SK-MEL-5 (cell line): Measurements from ENCODE around the gene PRMT7. TPM values are rescaled to one million over a fixed set of nuclear protein-coding genes. Genes with fewer than 3 reads are reported as not detected.
A peak's percentile ranks its signal among the peaks of the same experiment; 100 is the strongest.

ENCODE experiments used
- DNase-seq: peaks from one replicate; pipeline ENCODE4 v3.0.0-alpha.2; 2016; ENCODE audit warnings: low read depth, low spot score
- in situ Hi-C: cut with HindIII; loops from 2 replicates; pipeline ENCODE4 v1.10.0; 2016; ENCODE audit warnings: low sequenced_read_pairs, high pct_unique_total_duplicates, low pct_unique_long_range_greater_than_20kb
- polyA plus RNA-seq, 2 experiments: library from polyadenylated mRNA; depleted of rRNA; stranded (reverse); fragments of >200 nt; gene quantifications; 2 replicates each; pipeline ENCODE4 v1.2.3, GENCODE V29; 2015
- total RNA-seq: library from RNA; depleted of rRNA; stranded (reverse); fragments of >200 nt; shearing (Covaris generic); gene quantifications from 2 replicates; pipeline ENCODE4 v1.2.3, GENCODE V29; 2014; rRNA removed

The PRMT7 gene, protein sequence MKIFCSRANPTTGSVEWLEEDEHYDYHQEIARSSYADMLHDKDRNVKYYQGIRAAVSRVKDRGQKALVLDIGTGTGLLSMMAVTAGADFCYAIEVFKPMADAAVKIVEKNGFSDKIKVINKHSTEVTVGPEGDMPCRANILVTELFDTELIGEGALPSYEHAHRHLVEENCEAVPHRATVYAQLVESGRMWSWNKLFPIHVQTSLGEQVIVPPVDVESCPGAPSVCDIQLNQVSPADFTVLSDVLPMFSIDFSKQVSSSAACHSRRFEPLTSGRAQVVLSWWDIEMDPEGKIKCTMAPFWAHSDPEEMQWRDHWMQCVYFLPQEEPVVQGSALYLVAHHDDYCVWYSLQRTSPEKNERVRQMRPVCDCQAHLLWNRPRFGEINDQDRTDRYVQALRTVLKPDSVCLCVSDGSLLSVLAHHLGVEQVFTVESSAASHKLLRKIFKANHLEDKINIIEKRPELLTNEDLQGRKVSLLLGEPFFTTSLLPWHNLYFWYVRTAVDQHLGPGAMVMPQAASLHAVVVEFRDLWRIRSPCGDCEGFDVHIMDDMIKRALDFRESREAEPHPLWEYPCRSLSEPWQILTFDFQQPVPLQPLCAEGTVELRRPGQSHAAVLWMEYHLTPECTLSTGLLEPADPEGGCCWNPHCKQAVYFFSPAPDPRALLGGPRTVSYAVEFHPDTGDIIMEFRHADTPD
- 53.5 and 56.6 TPM in 2 replicates for total RNA-seq
- polyA plus RNA-seq (2015; cell fraction: cytosol; rRNA removed) = 53.7 and 70.5 TPM in 2 replicates
- polyA plus RNA-seq (2015; cell fraction: nucleus; rRNA removed) = 422 and 434 TPM in 2 replicates

DNA sequence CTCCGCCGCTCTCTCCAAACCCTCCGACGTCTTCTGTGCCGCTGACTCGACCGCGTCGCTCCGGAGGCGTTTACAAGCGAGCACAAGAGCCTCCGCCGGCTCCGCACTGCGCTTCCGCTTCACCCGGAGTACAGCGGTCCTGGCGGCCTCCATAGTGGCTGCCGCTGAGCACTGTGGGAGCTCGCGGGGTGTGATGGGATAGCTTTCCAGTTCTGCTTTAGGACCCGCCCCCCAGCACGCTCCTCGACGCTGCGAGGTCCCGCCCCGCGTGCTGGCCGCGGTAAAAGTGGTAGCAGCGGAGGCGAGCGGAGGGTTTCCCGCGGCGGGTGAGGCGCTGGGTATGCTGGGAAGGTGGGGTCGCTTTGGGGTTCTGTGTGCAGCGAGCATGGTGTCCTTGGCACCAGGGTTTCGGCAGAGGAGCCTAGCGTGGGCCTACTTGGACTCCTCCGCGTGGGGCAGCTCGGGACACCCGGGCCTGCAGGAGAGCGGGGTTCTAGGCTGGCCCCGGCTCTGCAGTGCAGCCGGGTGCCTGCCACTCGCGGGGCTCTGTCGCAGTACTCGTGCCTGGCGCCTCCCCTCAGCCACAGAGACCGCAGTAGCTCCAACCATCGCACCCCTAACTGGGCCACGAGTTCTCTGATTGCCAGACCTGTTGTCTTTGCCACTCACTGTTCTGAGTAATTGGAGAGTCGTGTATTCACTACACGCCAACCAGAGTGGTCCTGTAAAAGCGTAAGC is at the start of gene PRMT7, which contains the start of gene SLC7A6OS:
PRMT7 (plus strand) TSS at position 246 of the 738 bp plus-strand sequence. CDS start 4,961 bp downstream, outside the sequence.
SLC7A6OS (minus strand) TSS at position 173 of the 738 bp plus-strand sequence; CDS start at position 153, 20 bp downstream.
- in situ Hi-C loops = no loop called here
- peak; percentile 85 for DNase-seq

- in situ Hi-C loops = no loop called here
These were observed 47.2 kb upstream of the PRMT7 start for GRCh38 chr16:68263559-68264127.

DNA sequence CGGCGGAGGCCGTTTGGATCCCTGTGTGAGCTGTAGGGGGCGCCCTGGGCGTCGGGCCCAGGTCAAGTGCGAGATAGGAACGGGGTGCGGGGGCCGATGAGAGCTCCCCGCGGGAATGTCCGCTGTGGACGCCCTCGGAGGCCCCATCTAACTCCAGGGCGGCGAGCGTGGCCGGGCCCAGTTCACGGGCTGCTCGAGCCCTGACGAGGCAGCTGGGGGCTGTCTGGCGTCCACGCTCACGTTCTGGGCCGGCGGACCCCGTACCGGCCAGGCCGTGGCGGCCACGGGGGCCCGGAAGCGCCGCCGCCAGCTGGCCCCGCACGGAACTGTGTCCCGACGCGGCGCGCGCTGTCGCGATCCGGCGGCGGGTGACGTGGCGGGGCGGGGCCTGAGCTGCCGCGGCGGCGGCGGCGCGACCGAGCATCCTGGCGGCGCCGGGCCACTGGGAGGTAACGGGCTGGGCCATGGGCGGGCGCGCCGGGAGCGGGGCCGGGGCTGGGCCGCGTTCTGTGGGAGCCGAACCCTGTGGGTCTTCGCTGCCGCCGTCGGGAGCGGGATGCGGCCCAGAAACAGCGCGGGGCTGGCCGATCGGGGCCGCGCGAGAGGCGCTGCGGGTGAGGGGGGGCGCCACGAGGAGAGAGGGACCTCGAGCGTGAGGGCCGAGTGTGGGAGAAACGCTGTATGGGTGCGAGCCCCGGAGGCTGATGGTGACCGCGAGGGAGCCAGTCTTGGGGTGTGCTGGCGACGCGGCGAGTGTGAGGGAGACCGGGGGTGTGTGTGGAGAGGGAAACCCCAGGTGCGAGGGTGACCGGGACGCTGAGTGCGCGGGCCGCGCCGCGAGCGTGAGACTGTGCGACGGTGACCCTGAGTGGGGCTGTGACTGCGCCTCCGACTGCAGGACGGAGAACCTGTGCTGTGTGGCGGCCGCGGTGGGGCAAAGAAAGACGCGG is 46.4 kb upstream of the PRMT7 start, which contains the start of gene SLC7A6:
SLC7A6 (plus strand) TSS at position 399 of the 950 bp plus-strand sequence. CDS start 10,201 bp downstream, outside the sequence.
- peak; percentile 53 for DNase-seq
- in situ Hi-C loops = no loop called here

More at GRCh38 chr16:68263559-68264127, 47.2 kb upstream of the PRMT7 start:
- no peak for DNase-seq

- in situ Hi-C loops = no loop called here
- peak; percentile 35 for DNase-seq
These were observed 45.5 kb upstream of the PRMT7 start for GRCh38 chr16:68265078-68265920.

- in situ Hi-C loops = no loop called here
These were observed 43.0 kb upstream of the PRMT7 start for GRCh38 chr16:68267612-68268405.

GRCh38 chr16:68269793-68270192 is 41.0 kb upstream of the PRMT7 start:
- in situ Hi-C loops = no loop called here
- no peak for DNase-seq

More at GRCh38 chr16:68267612-68268405, 43.0 kb upstream of the PRMT7 start:
- DNase-seq = no peak

- no peak for DNase-seq
- in situ Hi-C loops = no loop called here
These were observed 40.5 kb upstream of the PRMT7 start for GRCh38 chr16:68270353-68270752.

DNA sequence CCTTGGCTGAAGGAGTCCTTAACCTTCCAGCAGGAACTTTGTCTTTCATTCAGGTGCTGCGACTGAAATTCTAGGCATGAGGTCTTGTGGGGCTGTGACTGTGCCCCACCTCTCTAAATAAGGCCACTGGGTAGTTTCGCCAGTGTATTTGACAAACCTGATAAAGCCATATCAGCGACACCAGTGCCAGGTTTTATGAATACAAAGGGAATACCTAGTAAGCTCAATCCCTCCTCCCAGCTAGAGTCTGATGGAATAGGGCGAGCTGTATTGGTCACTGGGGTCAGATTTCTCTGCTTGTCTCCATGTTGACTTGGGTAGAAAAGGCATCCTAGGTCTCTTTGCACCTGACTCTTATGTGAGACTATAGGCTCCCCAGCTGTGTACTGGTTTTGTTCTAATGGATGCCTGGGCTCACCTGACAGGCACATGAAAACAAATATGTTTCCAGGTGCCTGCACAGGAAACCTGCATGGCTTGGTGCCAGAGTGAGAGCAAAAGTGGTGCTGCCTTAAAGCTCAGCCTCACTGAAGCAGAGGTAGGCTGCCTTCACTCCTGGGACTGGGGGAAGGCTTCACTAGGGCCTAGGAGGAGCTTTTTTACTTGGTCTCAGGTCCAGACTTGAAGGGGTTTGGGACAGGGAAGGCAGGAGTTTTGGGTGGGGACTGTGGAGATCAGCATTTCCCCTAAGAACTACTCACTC is 38.2 kb upstream of the PRMT7 start:
- in situ Hi-C loops = no loop called here

DNA sequence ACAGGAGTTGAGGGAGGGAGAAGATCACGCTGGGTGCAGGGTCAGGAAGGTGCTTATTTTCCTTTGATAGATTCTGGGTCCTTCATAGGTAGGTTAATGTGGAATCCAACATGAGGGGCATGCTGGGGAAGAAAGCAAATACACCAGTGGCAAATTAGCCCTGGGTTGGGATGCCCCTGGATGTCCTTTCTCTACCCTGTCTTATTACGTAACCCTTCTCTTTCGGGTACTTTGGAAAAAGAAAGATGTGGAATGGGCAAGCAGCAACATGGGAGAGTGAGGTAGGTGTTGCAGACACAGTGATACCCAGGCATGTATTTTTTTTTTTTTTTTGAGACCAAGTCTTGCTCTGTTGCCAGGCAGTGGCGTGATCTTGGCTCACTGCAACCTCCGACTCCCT is 37.4 kb upstream of the PRMT7 start:
- in situ Hi-C loops = no loop called here
- DNase-seq = no peak

More for the DNA sequence above, 38.2 kb upstream of the PRMT7 start:
- DNase-seq = no peak

DNA sequence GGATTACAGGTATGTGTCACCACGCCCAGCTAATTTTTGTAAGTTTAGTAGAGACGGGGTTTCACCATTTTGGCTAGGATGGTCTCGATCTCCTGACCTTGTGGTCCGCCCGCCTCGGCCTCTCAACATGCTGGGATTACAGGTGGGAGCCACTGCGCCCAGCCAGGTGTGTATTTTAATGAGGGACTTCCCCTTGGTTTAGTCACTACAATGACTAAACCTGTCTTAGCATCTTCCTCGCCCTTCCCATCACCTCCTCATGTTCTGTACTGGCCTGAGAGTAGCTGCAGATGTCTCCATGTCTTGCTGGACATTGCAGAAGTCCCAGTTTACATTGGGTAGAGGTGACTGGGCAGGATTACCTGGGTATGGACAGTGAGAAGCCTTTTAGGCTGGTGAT is 36.9 kb upstream of the PRMT7 start:
- DNase-seq = no peak
- in situ Hi-C loops = no loop called here

- in situ Hi-C loops = no loop called here
- DNase-seq = no peak
These were observed 36.4 kb upstream of the PRMT7 start for GRCh38 chr16:68274441-68274840.

GRCh38 chr16:68275611-68276191 is 35.1 kb upstream of the PRMT7 start:
- no peak for DNase-seq
- in situ Hi-C loops = no loop called here

- in situ Hi-C loops = no loop called here
- DNase-seq = no peak
These were observed 34.6 kb upstream of the PRMT7 start for GRCh38 chr16:68276223-68276622.
